Measurements from ENCODE around the gene GALNT4.

Gene GALNT4

GRCh38 chr12:89490922-89491321 is 33.7 kb downstream of the GALNT4 start:
- DNase-seq = no peak

GRCh38 chr12:89486264-89486663 is 38.3 kb downstream of the GALNT4 start:
- DNase-seq = no peak

- no peak for DNase-seq
Observed at GRCh38 chr12:89484470-89484869, 40.1 kb downstream of the GALNT4 start.

- DNase-seq = no peak
Observed at GRCh38 chr12:89481213-89481914, 43.2 kb downstream of the GALNT4 start.

GRCh38 chr12:89479982-89480381 is 44.6 kb downstream of the GALNT4 start:
- no peak for DNase-seq

- DNase-seq = no peak
Observed at GRCh38 chr12:89477633-89478279, 46.8 kb downstream of the GALNT4 start.

- DNase-seq = no peak
Observed at GRCh38 chr12:89476904-89477595, 47.5 kb downstream of the GALNT4 start.

- no peak for DNase-seq
Observed at GRCh38 chr12:89476232-89476631, 48.4 kb downstream of the GALNT4 start.

GRCh38 chr12:89475203-89475990 is 49.2 kb downstream of the GALNT4 start:
- DNase-seq = no peak

GRCh38 chr12:89474615-89475014 is 50.0 kb downstream of the GALNT4 start:
- DNase-seq = no peak
